Activated CD4-positive, CD25-positive, alpha-beta regulatory T cell (primary cell): ENCODE measurements around the gene SYNE2.

Source experiments
- DNase-seq, 4 experiments: peaks; one replicate each; lab custom pipeline; 2025; lab: John Stamatoyannopoulos, UW

Gene SYNE2

GRCh38 chr14:63956326-63956725, 103.5 kb downstream of the SYNE2 start:
- no peak for DNase-seq

GRCh38 chr14:63960926-63961567, 108.2 kb downstream of the SYNE2 start:
- DNase-seq, result no peak

- no peak for DNase-seq
Measured at GRCh38 chr14:63962906-63963305, 110.1 kb downstream of the SYNE2 start.

- no peak for DNase-seq
Measured at GRCh38 chr14:63963439-63963838, 110.6 kb downstream of the SYNE2 start.

- no peak for DNase-seq
Measured at GRCh38 chr14:63964113-63964512, 111.3 kb downstream of the SYNE2 start.

- no peak for DNase-seq
Measured at GRCh38 chr14:63966407-63966806, 113.6 kb downstream of the SYNE2 start.

GRCh38 chr14:63972323-63972932, 119.6 kb downstream of the SYNE2 start:
- DNase-seq, result no peak

- no peak for DNase-seq
Measured at GRCh38 chr14:63974176-63974575, 121.4 kb downstream of the SYNE2 start.

GRCh38 chr14:63981569-63981968, 128.8 kb downstream of the SYNE2 start:
- no peak for DNase-seq

- no peak for DNase-seq
Measured at GRCh38 chr14:63982156-63982555, 129.4 kb downstream of the SYNE2 start.

- no peak for DNase-seq
Measured at GRCh38 chr14:63982629-63983028, 129.8 kb downstream of the SYNE2 start.

GRCh38 chr14:63986789-63987533, 134.2 kb downstream of the SYNE2 start:
- no peak for DNase-seq

GRCh38 chr14:63988579-63988978, 135.8 kb downstream of the SYNE2 start:
- no peak for DNase-seq

- no peak for DNase-seq
Measured at GRCh38 chr14:63991833-63992232, 139.0 kb downstream of the SYNE2 start.

- no peak for DNase-seq
Measured at GRCh38 chr14:63992858-63993257, 140.1 kb downstream of the SYNE2 start.

GRCh38 chr14:63993992-63994391, 141.2 kb downstream of the SYNE2 start:
- no peak for DNase-seq

GRCh38 chr14:63995285-63995684, 142.5 kb downstream of the SYNE2 start:
- DNase-seq, result no peak

- DNase-seq, result no peak
Measured at GRCh38 chr14:63996016-63996415, 143.2 kb downstream of the SYNE2 start.

GRCh38 chr14:63996625-63997220, 143.9 kb downstream of the SYNE2 start:
- no peak for DNase-seq

GRCh38 chr14:64000749-64001148, 147.9 kb downstream of the SYNE2 start:
- DNase-seq, result no peak

GRCh38 chr14:64005822-64006221, 153.0 kb downstream of the SYNE2 start:
- DNase-seq, result no peak

- no peak for DNase-seq
Measured at GRCh38 chr14:64008016-64008415, 155.2 kb downstream of the SYNE2 start.

- no peak for DNase-seq
Measured at GRCh38 chr14:64012003-64012402, 159.2 kb downstream of the SYNE2 start.
